Adrenal gland (tissue), 5 donors: ENCODE results near the gene IQSEC2.

Experiments used
- CTCF ChIP-seq, 6 experiments: fragments of 450-650 bp in 4 of 6; fragments of 200-600 bp in 2 of 6; sonication (generic) in 1 of 6; IDR thresholded peaks; 1 replicate in 5 of 6; 2 replicates in 1 of 6; pipeline versions ENCODE4 v1.5.1 to v1.8.0; 2016 to 2021; ENCODE audit warnings: antibody characterized with exemption in 6 of 6, mild to moderate bottlenecking in 2 of 6, moderate library complexity in 1 of 6
- POLR2A ChIP-seq, 2 donors: fragments of 450-650 bp; IDR thresholded peaks; one replicate each; pipeline ENCODE4 v1.6.1; 2017; ENCODE audit warnings: antibody characterized with exemption in 2 of 2, mild to moderate bottlenecking in 2 of 2, moderate library complexity in 1 of 2
- donor health status: DM: no; HTN: no; CAD: no.

DNA sequence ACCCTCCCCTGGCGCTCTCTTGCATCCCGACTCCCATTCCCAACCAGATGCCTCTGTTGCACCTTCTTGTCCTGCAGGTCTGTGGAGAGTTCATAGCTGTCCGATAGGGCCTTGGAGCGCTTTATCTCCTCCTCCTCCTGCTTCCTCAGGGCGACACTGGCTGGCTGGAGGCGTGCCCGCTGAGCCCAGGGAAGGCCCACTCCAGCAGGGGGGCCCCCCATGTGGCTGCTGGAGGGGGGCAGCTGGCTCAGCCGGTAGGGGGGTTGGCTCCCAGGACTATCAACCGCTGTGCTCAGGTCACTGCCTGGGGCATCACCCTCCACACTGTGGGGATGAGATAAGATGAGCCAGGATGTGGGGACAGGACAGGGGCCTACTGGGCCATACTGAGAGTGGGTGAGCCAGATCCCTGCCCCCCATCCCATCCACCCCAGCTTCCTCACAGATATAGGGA lies 25.6 kb downstream of the IQSEC2 start:
- TF ChIP-seq POLR2A (IDR thresholded peaks at IDR 0.05): no peak
- TF ChIP-seq CTCF (IDR thresholded peaks at IDR 0.05): no peak
